ENCODE data around the gene CACNA2D3.

- TF ChIP-seq, protein P1, sequence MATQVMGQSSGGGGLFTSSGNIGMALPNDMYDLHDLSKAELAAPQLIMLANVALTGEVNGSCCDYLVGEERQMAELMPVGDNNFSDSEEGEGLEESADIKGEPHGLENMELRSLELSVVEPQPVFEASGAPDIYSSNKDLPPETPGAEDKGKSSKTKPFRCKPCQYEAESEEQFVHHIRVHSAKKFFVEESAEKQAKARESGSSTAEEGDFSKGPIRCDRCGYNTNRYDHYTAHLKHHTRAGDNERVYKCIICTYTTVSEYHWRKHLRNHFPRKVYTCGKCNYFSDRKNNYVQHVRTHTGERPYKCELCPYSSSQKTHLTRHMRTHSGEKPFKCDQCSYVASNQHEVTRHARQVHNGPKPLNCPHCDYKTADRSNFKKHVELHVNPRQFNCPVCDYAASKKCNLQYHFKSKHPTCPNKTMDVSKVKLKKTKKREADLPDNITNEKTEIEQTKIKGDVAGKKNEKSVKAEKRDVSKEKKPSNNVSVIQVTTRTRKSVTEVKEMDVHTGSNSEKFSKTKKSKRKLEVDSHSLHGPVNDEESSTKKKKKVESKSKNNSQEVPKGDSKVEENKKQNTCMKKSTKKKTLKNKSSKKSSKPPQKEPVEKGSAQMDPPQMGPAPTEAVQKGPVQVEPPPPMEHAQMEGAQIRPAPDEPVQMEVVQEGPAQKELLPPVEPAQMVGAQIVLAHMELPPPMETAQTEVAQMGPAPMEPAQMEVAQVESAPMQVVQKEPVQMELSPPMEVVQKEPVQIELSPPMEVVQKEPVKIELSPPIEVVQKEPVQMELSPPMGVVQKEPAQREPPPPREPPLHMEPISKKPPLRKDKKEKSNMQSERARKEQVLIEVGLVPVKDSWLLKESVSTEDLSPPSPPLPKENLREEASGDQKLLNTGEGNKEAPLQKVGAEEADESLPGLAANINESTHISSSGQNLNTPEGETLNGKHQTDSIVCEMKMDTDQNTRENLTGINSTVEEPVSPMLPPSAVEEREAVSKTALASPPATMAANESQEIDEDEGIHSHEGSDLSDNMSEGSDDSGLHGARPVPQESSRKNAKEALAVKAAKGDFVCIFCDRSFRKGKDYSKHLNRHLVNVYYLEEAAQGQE (IDR thresholded peaks at IDR 0.05; ENCODE audit: insufficient read depth in 1 of 2, low read depth in 2 of 2, low read length in 2 of 2) = no peak
- TF ChIP-seq TAF1 (IDR thresholded peaks at IDR 0.05; ENCODE audit: borderline replicate concordance, insufficient read depth, low read length) (no peak), POLR2AphosphoS5 (IDR thresholded peaks at IDR 0.05; ENCODE audit: low read depth, low read length) (no peak), SIN3A (IDR thresholded peaks at IDR 0.05; ENCODE audit: borderline replicate concordance, insufficient read depth, low read length) (no peak)
These were observed 754.3 kb downstream of the CACNA2D3 start for GRCh38 chr3:54876694-54877093.
